WTC11 (cell line): ENCODE results near the gene SLC12A6. TPM values are rescaled to one million over a fixed set of nuclear protein-coding genes. Genes with fewer than 3 reads are reported as not detected.
"Not testable (repeated sequence)": the region's sequence is repeated elsewhere in the genome, so short reads cannot be mapped to it uniquely, and the experiment has no call there.

Experiments
- ATAC-seq: fragments of 200-7000 bp; cut with Tn5 transposase; 2 replicates; pipeline ENCODE4 v1.10.0; 2021; ENCODE audit warnings: mild to moderate bottlenecking, moderate library complexity
- CTCF ChIA-PET: fragments of 300-600 bp; sonication (Branson Sonifier 250); formaldehyde crosslinking; loops from one replicate; lab custom pipeline; 2021; ENCODE audit warnings: antibody characterized with exemption; lab: Charles Lee
- POLR2A ChIA-PET: fragments of 350-600 bp; sonication (Branson Sonifier 250); formaldehyde crosslinking; loops from one replicate; lab custom pipeline; 2021; ENCODE audit warnings: antibody characterized with exemption; lab: Charles Lee
- DNase-seq: peaks from one replicate; pipeline ENCODE4 v3.0.0; 2021; ENCODE audit warnings: low spot score
- H3K27ac Mint-ChIP-seq: 2 replicates; pipeline ENCODE4 v1.8.0; 2021; ENCODE audit warnings: mixed read lengths
- H3K27me3 Mint-ChIP-seq: 2 replicates; pipeline ENCODE4 v1.8.0; 2021; ENCODE audit warnings: low read depth, mild to moderate bottlenecking, moderate library complexity, mixed read lengths
- H3K36me3 Mint-ChIP-seq: 2 replicates; pipeline ENCODE4 v1.8.0; 2021; ENCODE audit warnings: mixed read lengths
- H3K4me1 Mint-ChIP-seq: 2 replicates; pipeline ENCODE4 v1.8.0; 2022; ENCODE audit warnings: mixed read lengths
- H3K4me3 Mint-ChIP-seq: 2 replicates; pipeline ENCODE4 v1.8.0; 2021; ENCODE audit warnings: mild to moderate bottlenecking, moderate library complexity, mixed read lengths
- H3K9me3 Mint-ChIP-seq: 2 replicates; pipeline ENCODE4 v1.8.0; 2021; ENCODE audit warnings: mixed read lengths
- AFF4 ChIP-seq: sonication (generic); formaldehyde crosslinking; IDR thresholded peaks from 2 replicates; pipeline ENCODE4 v1.8.1; 2023; ENCODE audit warnings: mild to moderate bottlenecking, missing genetic modification reagents, borderline replicate concordance
- EMX1 ChIP-seq: fragments of 250-450 bp; sonication (Bioruptor Pico); IDR thresholded peaks from 2 replicates; pipeline ENCODE4 v1.8.0; 2021; ENCODE audit warnings: mild to moderate bottlenecking
- ESRRA ChIP-seq: sonication (generic); formaldehyde crosslinking; IDR thresholded peaks from 2 replicates; pipeline ENCODE4 v1.8.1; 2022; ENCODE audit warnings: mild to moderate bottlenecking, missing genetic modification reagents, borderline replicate concordance
- NR1H2 ChIP-seq: sonication (generic); formaldehyde crosslinking; IDR thresholded peaks from 2 replicates; pipeline ENCODE4 v1.9.0; 2021; ENCODE audit warnings: mild to moderate bottlenecking, moderate library complexity, missing genetic modification reagents
- PRDM15 ChIP-seq: sonication (generic); formaldehyde crosslinking; IDR thresholded peaks from 2 replicates; pipeline ENCODE4 v1.8.0; 2022; ENCODE audit warnings: missing genetic modification reagents
- PREB ChIP-seq: sonication (generic); formaldehyde crosslinking; IDR thresholded peaks from 2 replicates; pipeline ENCODE4 v1.8.1; 2022; ENCODE audit warnings: mild to moderate bottlenecking, missing genetic modification reagents, moderate library complexity, borderline replicate concordance
- SMAD4 ChIP-seq: sonication (generic); formaldehyde crosslinking; IDR thresholded peaks from 2 replicates; pipeline ENCODE4 v1.8.0; 2022; ENCODE audit warnings: mild to moderate bottlenecking, missing genetic modification reagents
- TP53 ChIP-seq: sonication (generic); formaldehyde crosslinking; IDR thresholded peaks from 2 replicates; pipeline ENCODE4 v1.8.1; 2023; ENCODE audit warnings: mild to moderate bottlenecking, missing genetic modification reagents
- ZBTB21 ChIP-seq: sonication (generic); formaldehyde crosslinking; IDR thresholded peaks from 2 replicates; pipeline ENCODE4 v1.8.1; 2023; ENCODE audit warnings: mild to moderate bottlenecking, missing genetic modification reagents, borderline replicate concordance
- ZNF138 ChIP-seq: sonication (generic); formaldehyde crosslinking; conservative IDR thresholded peaks from 2 replicates; pipeline ENCODE4 v1.8.1; 2022; ENCODE audit warnings: mild to moderate bottlenecking, moderate library complexity, missing genetic modification reagents
- ZNF317 ChIP-seq: sonication (generic); formaldehyde crosslinking; IDR thresholded peaks from 2 replicates; pipeline ENCODE4 v1.8.1; 2023; ENCODE audit warnings: low read depth, mild to moderate bottlenecking, moderate library complexity, missing genetic modification reagents, borderline replicate concordance
- ZSCAN18 ChIP-seq: fragments of 250-450 bp; sonication (Bioruptor Pico); IDR thresholded peaks from 2 replicates; pipeline ENCODE4 v2.1.2; 2022; ENCODE audit warnings: mild to moderate bottlenecking, moderate library complexity
- total RNA-seq: library from RNA; stranded (reverse); gene quantifications from 3 replicates; pipeline ENCODE4 v1.2.3, GENCODE V29; 2021
- TF ChIP-seq, protein P1 (sequence below): sonication (generic); formaldehyde crosslinking; IDR thresholded peaks from 2 replicates; pipeline ENCODE4 v1.8.0; 2023; ENCODE audit warnings: missing genetic modification reagents, mild to moderate bottlenecking, borderline replicate concordance
- TF ChIP-seq, protein P2 (sequence below): sonication (generic); formaldehyde crosslinking; IDR thresholded peaks from 2 replicates; pipeline ENCODE4 v1.8.1; 2023; ENCODE audit warnings: mild to moderate bottlenecking, missing genetic modification reagents

The SLC12A6 gene
- total RNA-seq, 1 experiment from 2014 or later: 16.2 TPM

GRCh38 chr15:34376856-34377255, 39.3 kb upstream of the SLC12A6 start (continued):
- no peak for TF ChIP-seq PRDM15 (CRISPR knock-in tag)
- TF ChIP-seq, protein P1, sequence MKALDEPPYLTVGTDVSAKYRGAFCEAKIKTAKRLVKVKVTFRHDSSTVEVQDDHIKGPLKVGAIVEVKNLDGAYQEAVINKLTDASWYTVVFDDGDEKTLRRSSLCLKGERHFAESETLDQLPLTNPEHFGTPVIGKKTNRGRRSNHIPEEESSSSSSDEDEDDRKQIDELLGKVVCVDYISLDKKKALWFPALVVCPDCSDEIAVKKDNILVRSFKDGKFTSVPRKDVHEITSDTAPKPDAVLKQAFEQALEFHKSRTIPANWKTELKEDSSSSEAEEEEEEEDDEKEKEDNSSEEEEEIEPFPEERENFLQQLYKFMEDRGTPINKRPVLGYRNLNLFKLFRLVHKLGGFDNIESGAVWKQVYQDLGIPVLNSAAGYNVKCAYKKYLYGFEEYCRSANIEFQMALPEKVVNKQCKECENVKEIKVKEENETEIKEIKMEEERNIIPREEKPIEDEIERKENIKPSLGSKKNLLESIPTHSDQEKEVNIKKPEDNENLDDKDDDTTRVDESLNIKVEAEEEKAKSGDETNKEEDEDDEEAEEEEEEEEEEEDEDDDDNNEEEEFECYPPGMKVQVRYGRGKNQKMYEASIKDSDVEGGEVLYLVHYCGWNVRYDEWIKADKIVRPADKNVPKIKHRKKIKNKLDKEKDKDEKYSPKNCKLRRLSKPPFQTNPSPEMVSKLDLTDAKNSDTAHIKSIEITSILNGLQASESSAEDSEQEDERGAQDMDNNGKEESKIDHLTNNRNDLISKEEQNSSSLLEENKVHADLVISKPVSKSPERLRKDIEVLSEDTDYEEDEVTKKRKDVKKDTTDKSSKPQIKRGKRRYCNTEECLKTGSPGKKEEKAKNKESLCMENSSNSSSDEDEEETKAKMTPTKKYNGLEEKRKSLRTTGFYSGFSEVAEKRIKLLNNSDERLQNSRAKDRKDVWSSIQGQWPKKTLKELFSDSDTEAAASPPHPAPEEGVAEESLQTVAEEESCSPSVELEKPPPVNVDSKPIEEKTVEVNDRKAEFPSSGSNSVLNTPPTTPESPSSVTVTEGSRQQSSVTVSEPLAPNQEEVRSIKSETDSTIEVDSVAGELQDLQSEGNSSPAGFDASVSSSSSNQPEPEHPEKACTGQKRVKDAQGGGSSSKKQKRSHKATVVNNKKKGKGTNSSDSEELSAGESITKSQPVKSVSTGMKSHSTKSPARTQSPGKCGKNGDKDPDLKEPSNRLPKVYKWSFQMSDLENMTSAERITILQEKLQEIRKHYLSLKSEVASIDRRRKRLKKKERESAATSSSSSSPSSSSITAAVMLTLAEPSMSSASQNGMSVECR (CRISPR knock-in tag): no peak
- TF ChIP-seq, all 79 proteins: peak for 0

- Mint-ChIP-seq H3K9me3 (peaks cover 35% of the 10 kb centered on the region), H3K27me3 (peaks cover 25% of the 10 kb centered on the region), H3K4me1 (peaks cover 13% of the 10 kb centered on the region), H3K36me3 (peaks cover 17% of the 10 kb centered on the region)
- CTCF ChIA-PET, H3K4me3 Mint-ChIP-seq, DNase-seq, ATAC-seq, H3K27ac Mint-ChIP-seq, POLR2A ChIA-PET: not testable (repeated sequence)
These were observed 38.0 kb upstream of the SLC12A6 start for GRCh38 chr15:34375541-34375940.

DNA sequence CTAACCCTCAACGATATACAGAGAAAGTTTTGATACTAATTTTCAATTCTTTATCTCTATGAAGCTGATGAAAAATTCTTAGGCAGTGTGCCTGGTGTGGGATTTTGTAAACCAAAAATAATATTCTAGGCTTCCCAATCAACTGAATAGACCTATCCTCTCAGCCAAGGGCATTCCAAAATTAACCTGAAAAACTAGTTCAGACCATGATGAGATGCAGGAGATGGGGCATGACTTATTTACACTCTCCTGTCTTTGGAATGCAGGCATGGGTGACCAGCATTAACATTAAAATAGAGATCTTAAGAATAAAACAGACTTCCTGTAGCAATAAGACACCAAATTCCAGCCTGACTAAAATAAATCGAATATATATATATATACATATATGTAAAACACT, 37.2 kb upstream of the SLC12A6 start:
- peaks cover 35% of the 10 kb centered on the region for H3K9me3 Mint-ChIP-seq
- no peak for DNase-seq
- TF ChIP-seq EMX1: no peak
- no peak for TF ChIP-seq NR1H2 (CRISPR knock-in tag)
- no peak for TF ChIP-seq PREB (CRISPR knock-in tag)
- TF ChIP-seq AFF4 (CRISPR knock-in tag): no peak
- TF ChIP-seq ZNF317 (CRISPR knock-in tag): no peak
- TF ChIP-seq TP53 (CRISPR knock-in tag): no peak
- TF ChIP-seq ESRRA (CRISPR knock-in tag): no peak
- no peak for TF ChIP-seq ZSCAN18
- TF ChIP-seq, protein P2, sequence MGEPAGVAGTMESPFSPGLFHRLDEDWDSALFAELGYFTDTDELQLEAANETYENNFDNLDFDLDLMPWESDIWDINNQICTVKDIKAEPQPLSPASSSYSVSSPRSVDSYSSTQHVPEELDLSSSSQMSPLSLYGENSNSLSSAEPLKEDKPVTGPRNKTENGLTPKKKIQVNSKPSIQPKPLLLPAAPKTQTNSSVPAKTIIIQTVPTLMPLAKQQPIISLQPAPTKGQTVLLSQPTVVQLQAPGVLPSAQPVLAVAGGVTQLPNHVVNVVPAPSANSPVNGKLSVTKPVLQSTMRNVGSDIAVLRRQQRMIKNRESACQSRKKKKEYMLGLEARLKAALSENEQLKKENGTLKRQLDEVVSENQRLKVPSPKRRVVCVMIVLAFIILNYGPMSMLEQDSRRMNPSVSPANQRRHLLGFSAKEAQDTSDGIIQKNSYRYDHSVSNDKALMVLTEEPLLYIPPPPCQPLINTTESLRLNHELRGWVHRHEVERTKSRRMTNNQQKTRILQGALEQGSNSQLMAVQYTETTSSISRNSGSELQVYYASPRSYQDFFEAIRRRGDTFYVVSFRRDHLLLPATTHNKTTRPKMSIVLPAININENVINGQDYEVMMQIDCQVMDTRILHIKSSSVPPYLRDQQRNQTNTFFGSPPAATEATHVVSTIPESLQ (CRISPR knock-in tag): no peak
- TF ChIP-seq SMAD4 (CRISPR knock-in tag): no peak
- no peak for TF ChIP-seq ZNF138 (CRISPR knock-in tag)
- TF ChIP-seq ZBTB21 (CRISPR knock-in tag): no peak
- H3K36me3 Mint-ChIP-seq: peaks cover 17% of the 10 kb centered on the region
- no peak overlapping the region for H3K27ac Mint-ChIP-seq
- peaks cover 25% of the 10 kb centered on the region for H3K27me3 Mint-ChIP-seq
- H3K4me1 Mint-ChIP-seq: peaks cover 13% of the 10 kb centered on the region
- no peak for ATAC-seq
- ChIA-PET POLR2A (no interaction called here), CTCF (no interaction called here)
- no peak overlapping the region for H3K4me3 Mint-ChIP-seq
